Measurements from ENCODE around the gene INPP5J. TPM values are rescaled to one million over a fixed set of nuclear protein-coding genes. Genes with fewer than 3 reads are reported as not detected.

Gene INPP5J
- total and polyA plus RNA-seq, 2 of the 13 experiments (the other 11 are each of a cell fraction or from before 2014, with no cell fraction given): 0.24 to 1.1 TPM

DNA sequence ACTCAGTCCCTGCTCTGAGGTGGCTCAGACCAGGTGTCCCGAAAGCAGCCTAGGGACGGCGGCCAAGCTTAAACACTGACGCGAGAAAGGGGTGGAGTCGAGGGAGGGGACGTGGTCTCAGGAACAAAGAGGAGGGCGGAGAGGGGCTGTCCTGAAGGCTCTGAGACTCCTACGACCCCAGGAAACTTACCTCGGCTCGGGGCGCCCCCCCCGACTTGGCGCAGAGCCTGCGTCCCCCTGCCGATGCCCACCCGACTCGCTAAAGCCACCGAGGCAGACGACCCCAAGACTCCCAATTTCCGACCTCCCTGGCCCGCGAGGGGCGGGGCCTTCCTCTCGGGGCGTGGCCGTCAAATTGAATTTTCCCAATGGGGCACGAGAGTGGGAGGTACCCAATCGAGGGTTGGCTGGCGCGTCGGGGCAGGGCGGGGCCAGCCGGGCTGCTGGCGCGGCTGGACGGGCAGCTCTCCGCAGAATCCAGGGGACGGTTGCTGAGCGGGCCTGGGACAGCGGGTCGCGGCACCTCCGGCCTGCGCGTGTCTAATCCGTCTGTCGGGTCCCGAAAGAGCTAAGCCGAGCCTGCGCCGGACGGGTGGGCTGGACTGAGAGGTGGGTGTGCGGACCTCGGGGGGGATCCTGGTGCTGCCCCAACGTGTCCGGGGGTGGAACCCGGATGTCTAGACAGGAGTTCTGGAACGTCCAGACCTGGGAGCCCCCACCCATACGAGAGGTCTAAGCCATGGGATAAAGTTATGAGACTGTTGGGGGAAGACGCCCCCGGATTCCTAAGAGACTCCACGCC, 41.7 kb upstream of the INPP5J start, which contains the start of gene SMTN (continued):
- TF ChIP-seq ZNF430 (CRISPR knock-in tag; IDR thresholded peaks at IDR 0.05) (peak; percentile 86; the same call in 1 of the 2 replicates), AGO1 (IDR thresholded peaks at IDR 0.05; ENCODE audit: low read depth, low read length, poor library complexity, severe bottlenecking) (peak; percentile 91), CHCHD3 (CRISPR knock-in tag; IDR thresholded peaks at IDR 0.05) (no peak), SCMH1 (CRISPR knock-in tag; IDR thresholded peaks at IDR 0.05; ENCODE audit: borderline replicate concordance) (no peak), PHF20 (CRISPR knock-in tag; IDR thresholded peaks at IDR 0.05) (peak; percentile 8; the same call in 1 of the 2 replicates), PAX8 (CRISPR knock-in tag; IDR thresholded peaks at IDR 0.05; ENCODE audit: borderline replicate concordance) (peak; percentile 86; the same call in 1 of the 2 replicates), KLF6 (CRISPR knock-in tag; IDR thresholded peaks at IDR 0.05) (no peak), MAFK (conservative IDR thresholded peaks at IDR 0.05 in 1 of 2, IDR thresholded peaks at IDR 0.05 in 1 of 2; ENCODE audit: low read length in 2 of 2) (no peak), SRSF1 (optimal IDR thresholded peaks at IDR 0.05; ENCODE audit: low read depth, low read length) (no peak), TCF7L2 (IDR thresholded peaks at IDR 0.05; ENCODE audit: low read depth, low read length) (no peak), SNAPC2 (CRISPR knock-in tag; IDR thresholded peaks at IDR 0.05) (no peak; the same call in 1 of the 2 replicates), PHF8 (CRISPR knock-in tag; IDR thresholded peaks at IDR 0.05) (peak; percentile 64), STAG1 (CRISPR knock-in tag; IDR thresholded peaks at IDR 0.05) (0 out of 2 replicates have a peak, but pooled peaks have one; percentile 1), RBFOX2 (IDR thresholded peaks at IDR 0.05; ENCODE audit: low read depth, low read length) (peak; percentile 90), HMG20A (CRISPR knock-in tag; IDR thresholded peaks at IDR 0.05; ENCODE audit: borderline replicate concordance) (no peak)
- TF ChIP-seq, protein P1, sequence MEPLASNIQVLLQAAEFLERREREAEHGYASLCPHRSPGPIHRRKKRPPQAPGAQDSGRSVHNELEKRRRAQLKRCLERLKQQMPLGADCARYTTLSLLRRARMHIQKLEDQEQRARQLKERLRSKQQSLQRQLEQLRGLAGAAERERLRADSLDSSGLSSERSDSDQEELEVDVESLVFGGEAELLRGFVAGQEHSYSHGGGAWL (CRISPR knock-in tag; IDR thresholded peaks at IDR 0.05): no peak
- TF ChIP-seq, protein P2, sequence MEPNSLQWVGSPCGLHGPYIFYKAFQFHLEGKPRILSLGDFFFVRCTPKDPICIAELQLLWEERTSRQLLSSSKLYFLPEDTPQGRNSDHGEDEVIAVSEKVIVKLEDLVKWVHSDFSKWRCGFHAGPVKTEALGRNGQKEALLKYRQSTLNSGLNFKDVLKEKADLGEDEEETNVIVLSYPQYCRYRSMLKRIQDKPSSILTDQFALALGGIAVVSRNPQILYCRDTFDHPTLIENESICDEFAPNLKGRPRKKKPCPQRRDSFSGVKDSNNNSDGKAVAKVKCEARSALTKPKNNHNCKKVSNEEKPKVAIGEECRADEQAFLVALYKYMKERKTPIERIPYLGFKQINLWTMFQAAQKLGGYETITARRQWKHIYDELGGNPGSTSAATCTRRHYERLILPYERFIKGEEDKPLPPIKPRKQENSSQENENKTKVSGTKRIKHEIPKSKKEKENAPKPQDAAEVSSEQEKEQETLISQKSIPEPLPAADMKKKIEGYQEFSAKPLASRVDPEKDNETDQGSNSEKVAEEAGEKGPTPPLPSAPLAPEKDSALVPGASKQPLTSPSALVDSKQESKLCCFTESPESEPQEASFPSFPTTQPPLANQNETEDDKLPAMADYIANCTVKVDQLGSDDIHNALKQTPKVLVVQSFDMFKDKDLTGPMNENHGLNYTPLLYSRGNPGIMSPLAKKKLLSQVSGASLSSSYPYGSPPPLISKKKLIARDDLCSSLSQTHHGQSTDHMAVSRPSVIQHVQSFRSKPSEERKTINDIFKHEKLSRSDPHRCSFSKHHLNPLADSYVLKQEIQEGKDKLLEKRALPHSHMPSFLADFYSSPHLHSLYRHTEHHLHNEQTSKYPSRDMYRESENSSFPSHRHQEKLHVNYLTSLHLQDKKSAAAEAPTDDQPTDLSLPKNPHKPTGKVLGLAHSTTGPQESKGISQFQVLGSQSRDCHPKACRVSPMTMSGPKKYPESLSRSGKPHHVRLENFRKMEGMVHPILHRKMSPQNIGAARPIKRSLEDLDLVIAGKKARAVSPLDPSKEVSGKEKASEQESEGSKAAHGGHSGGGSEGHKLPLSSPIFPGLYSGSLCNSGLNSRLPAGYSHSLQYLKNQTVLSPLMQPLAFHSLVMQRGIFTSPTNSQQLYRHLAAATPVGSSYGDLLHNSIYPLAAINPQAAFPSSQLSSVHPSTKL (CRISPR knock-in tag; IDR thresholded peaks at IDR 0.05): 0 out of 2 replicates have a peak, but pooled peaks have one; percentile 21
- TF ChIP-seq, protein P3, sequence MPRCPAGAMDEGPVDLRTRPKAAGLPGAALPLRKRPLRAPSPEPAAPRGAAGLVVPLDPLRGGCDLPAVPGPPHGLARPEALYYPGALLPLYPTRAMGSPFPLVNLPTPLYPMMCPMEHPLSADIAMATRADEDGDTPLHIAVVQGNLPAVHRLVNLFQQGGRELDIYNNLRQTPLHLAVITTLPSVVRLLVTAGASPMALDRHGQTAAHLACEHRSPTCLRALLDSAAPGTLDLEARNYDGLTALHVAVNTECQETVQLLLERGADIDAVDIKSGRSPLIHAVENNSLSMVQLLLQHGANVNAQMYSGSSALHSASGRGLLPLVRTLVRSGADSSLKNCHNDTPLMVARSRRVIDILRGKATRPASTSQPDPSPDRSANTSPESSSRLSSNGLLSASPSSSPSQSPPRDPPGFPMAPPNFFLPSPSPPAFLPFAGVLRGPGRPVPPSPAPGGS (CRISPR knock-in tag; IDR thresholded peaks at IDR 0.05): peak; percentile 34; the same call in 1 of the 2 replicates
- TF ChIP-seq, protein P4, sequence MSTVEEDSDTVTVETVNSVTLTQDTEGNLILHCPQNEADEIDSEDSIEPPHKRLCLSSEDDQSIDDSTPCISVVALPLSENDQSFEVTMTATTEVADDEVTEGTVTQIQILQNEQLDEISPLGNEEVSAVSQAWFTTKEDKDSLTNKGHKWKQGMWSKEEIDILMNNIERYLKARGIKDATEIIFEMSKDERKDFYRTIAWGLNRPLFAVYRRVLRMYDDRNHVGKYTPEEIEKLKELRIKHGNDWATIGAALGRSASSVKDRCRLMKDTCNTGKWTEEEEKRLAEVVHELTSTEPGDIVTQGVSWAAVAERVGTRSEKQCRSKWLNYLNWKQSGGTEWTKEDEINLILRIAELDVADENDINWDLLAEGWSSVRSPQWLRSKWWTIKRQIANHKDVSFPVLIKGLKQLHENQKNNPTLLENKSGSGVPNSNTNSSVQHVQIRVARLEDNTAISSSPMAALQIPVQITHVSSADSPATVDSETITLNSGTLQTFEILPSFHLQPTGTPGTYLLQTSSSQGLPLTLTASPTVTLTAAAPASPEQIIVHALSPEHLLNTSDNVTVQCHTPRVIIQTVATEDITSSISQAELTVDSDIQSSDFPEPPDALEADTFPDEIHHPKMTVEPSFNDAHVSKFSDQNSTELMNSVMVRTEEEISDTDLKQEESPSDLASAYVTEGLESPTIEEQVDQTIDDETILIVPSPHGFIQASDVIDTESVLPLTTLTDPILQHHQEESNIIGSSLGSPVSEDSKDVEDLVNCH (CRISPR knock-in tag; IDR thresholded peaks at IDR 0.05): no peak
- TF ChIP-seq, protein P5, sequence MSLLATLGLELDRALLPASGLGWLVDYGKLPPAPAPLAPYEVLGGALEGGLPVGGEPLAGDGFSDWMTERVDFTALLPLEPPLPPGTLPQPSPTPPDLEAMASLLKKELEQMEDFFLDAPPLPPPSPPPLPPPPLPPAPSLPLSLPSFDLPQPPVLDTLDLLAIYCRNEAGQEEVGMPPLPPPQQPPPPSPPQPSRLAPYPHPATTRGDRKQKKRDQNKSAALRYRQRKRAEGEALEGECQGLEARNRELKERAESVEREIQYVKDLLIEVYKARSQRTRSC (CRISPR knock-in tag; IDR thresholded peaks at IDR 0.05; ENCODE audit: low read depth): 0 out of 2 replicates have a peak, but pooled peaks have one; percentile 51
